OCI-LY7 (cell line): Measurements from ENCODE around the gene PLCL1.

Experiments
- CTCF ChIP-seq: fragments of 200-600 bp; sonication (generic); conservative IDR thresholded peaks from 2 replicates; pipeline ENCODE4 v1.5.1; 2014; ENCODE audit warnings: mild to moderate bottlenecking, antibody characterized with exemption, low read length, moderate library complexity, mixed read lengths
- EZH2phosphoT487 ChIP-seq: fragments of 200-600 bp; sonication (generic); IDR thresholded peaks from 2 replicates; pipeline ENCODE4 v1.6.1; 2018; ENCODE audit warnings: low read depth, borderline replicate concordance, mild to moderate bottlenecking, mixed run types, antibody characterized with exemption, low read length, moderate library complexity, mixed read lengths

DNA sequence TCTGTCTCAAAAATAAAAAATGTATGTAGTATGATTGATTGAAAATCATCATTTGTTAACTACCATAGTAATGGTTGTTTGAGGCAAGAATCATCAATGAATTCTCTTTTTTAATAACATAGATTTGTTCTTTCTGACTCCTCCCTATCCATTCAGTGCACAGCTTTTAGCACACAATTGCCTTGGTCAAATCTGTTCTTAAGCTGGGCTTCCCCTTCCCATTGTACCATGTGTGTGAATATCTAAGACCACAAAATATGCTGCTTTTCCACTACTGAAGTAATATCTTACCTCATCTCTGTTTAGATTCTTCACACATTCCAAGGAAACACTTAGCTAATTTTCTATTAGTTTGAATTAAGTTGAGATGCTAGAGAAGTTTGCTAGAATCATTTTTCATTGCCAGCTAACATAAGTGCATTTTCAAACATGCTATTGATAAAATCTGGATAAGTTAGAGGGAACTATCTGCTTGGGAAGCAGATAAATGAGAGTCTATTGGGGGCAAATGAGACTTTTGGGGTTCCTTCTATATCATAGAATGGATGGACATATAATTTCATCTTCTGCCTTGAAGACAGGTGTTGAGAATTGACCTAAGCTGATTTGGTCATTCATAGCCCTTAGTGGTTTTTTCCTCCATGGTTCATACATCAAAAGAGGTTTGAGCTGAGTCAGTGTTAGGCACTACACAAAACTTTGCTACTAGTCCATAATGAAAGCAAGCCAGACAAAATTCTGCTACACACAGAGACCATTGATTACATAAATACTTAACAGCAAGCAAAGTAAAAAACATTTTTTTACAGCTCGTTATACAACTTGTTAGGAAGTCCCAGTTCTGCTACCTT, 231.9 kb downstream of the PLCL1 start:
- TF ChIP-seq CTCF = no peak
- TF ChIP-seq EZH2phosphoT487 = no peak
